HG03025 (cell line): ENCODE results near the gene PPP2R1B.

Experiments
- ATAC-seq: cut with Tn5 transposase; IDR thresholded peaks from one replicate; pipeline ENCODE4 v1.9.1; 2021; ENCODE audit warnings: mild to moderate bottlenecking, moderate library complexity; ENCODE audit not compliant: unreplicated experiment, low FRiP score

Gene PPP2R1B

DNA sequence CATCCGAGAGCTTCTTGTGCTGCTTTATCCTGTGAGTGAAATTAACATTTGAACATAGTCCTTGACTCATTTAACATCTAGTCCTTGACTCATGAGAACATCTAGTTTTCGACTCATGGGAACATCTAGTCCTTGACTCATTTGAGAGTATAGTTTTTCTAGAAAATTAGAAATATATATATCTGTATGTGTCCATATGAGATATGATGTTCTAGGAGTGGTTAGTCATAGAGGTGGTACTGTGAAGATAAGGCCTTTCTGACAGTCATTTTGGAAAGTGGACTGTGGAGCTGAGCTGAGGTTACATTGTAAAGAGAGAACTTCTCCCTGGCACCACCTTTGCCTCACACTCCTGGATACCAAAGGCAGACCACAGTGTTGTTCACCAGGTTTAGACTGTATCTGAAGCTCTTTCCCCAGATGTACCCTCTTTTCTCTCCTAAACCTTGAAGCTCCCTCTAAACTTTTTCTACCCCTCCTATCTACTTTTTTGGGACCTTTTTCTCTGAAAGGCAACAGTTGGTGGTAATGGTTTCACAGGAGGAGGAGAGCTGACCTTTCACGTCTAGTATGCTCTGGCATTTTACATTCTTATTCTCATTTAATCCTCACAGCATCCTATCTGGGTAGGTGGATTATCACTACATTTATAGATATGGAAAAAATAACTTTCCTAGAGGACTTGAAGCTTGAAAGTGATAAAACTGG lies 67.2 kb downstream of the PPP2R1B start:
- no peak for ATAC-seq

DNA sequence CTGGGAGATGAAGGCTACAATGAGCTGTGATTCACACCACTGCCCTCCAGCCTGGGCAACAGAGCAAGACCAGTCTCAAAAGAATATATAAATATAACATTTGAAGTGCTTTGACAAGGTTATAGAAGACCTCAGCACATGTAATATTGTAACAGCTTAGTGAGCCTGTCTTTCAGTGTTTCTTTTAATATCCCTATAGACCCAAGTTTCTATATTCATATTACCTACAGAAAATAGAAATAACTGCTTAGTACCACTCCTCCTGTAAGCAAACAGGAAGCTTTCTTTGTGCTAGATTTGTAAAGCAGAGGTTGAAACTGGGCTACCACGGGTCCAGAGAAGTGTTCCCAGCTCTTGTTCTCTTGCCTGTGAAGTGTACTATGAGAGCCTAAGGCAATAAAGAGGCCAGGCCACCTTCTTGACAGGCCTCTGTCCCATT lies 68.2 kb downstream of the PPP2R1B start:
- ATAC-seq = peak; percentile 53

DNA sequence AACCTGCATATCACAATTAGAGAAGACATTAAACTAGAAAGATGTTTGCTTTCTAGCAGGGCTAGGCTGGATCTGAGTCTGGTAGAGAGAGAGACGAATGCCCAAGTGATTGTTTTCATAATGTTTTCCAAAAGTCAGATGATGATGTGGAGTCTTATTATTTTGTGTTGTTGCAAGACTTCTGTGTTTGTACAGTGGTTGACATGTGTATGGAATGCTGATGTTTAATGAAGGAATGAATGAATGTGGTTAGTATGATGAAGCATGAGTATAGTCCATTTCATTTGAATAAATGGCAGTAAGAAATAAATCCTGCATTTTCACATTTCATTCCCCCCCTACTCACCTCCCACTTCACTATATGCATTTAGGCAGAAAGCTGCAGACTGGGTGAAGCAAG lies 69.6 kb downstream of the PPP2R1B start:
- no peak for ATAC-seq

DNA sequence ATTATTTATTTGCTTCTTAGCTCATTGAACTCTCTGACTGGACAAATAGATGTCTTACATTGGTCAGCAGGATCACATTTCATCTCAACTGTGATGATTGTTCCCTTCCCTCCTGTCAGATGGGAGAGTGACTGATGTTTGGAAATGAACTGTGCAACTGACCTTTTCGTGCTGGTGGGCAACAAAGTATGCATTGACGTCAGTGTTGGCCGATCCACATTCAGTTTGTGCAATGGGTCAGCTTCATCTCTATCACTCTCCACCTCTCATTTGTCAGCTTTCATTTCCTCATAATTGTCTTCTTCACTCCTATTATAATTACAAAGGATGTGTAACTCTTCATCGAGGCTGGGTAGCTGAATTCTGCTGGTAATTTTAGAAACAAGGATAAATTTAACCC lies 71.3 kb downstream of the PPP2R1B start:
- ATAC-seq = no peak

DNA sequence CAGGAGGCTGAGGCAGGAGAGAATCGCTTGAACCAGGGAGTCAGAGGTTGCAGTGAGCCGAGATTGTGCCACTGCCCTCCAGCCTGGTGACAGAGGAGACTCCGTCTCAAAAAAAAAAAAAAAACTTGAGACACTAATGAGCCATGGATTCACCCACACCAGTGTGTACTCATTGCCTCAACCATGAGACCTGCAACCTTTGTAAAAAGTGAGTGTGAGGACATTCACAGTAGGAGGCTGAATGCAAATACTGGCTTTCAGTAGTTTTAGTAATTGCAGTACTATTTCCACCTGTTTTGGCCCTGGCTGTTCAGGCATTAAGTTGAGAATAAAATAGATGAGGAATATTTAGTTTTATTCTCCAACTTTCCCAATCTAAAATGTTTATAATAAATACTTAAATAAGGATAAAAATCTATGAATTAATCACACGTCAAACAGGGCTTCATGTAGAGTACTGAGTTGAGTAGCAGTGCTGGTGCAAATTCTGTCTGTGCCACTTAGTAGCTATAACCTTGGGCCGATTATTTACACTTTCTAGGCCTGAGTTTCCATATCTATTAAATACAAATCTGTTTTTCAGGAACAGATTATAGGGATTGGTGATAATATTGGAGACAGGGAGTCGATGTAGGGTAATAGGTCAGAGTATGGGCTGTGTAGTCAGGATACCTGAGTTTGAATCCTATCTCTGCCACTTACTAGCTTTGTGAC lies 72.8 kb downstream of the PPP2R1B start:
- ATAC-seq = no peak

DNA sequence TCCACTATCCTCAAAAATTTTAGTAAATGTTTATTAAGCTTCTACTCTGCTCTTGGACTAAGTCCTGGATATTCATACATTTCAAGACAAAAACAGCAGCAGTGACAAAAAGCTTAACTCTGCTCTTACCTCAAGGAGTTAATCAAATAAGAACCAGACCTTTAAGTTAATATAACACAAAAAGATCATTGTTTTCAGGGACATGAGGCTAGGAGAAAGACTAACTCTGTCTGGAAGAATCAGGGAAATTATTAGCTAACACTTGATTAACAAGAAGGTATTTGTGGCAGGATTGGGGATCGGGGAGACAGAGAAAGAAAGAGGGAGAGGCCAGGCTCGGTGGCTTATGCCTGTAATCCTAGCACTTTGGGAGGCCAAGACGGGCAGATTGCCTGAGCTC lies 74.4 kb downstream of the PPP2R1B start:
- no peak for ATAC-seq

DNA sequence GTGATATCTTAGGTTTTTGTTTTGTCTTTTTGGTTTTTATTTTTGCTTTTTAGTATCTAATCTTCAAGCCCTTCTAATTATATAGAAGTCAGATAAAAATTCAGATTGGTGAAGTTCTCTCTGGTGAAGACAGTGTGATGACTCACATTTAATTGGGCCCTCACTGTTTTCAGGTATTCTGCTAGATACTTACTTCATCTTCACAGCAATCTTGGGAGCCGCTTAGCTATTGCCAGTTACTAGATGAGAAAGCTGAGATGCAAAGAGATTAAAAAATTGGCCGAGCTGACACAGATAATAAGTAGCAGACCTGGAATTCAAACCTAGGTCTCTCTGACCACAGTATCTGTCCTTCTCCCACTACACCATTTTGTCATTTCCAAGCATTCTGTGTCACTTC lies 75.0 kb downstream of the PPP2R1B start:
- no peak for ATAC-seq

DNA sequence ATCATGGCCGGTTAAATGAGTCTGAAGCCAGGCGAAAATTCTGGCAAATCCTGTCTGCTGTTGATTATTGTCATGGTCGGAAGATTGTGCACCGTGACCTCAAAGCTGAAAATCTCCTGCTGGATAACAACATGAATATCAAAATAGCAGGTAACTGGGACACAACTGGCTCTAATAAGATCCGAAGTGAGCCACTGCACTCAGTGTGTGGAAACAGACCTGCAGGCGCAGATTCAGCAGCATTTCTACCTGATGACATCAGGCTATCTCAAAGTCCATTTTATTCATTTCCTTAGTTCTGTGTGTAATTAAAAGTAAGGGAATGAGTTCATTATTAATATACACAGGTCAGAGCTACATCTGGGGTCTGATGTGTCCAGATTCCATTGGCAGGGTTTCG lies 78.2 kb downstream of the PPP2R1B start:
- no peak for ATAC-seq

- no peak for ATAC-seq
Observed at GRCh38 chr11:111684251-111684650, 81.9 kb downstream of the PPP2R1B start.

DNA sequence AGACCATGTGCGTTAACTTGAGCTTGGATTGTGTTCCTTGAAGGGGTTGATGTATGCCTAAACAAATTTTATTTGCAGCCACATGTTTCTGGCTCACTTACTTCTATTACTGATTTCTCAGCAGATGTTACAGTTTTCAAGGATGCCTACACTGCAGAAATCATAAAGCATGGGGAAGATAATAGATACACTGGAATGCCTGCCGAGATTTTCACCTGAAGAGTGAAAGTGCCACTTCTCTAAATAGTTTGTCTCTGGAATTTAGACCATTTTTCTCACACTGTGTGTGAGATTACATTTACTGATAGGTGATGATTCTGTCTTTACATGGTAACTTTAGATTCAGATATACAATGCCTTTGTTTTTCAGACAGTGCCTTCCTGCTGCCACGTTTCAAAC lies 82.4 kb downstream of the PPP2R1B start:
- no peak for ATAC-seq

GRCh38 chr11:111680486-111681175 lies 85.6 kb downstream of the PPP2R1B start:
- ATAC-seq = no peak
